IMR-90 (cell line): ENCODE results near the gene HMGCS2. TPM values are rescaled to one million over a fixed set of nuclear protein-coding genes. Genes with fewer than 3 reads are reported as not detected.

Source experiments
- ATAC-seq: fragments of 200-7000 bp; cut with Tn5 transposase; 2 replicates; pipeline ENCODE4 v1.9.1; 2020; ENCODE audit warnings: low read depth, mild to moderate bottlenecking, moderate library complexity
- BruUV-seq: library from RNA; stranded (reverse); fragments of 400-500 nt; replicated peaks from 2 replicates; lab custom pipeline; 2021; lab: Mats Ljungman, UMichigan
- CTCF ChIA-PET: fragments of 300-600 bp; formaldehyde crosslinking; extraction: SDS; loops from one replicate; lab custom pipeline; 2021; ENCODE audit warnings: antibody characterized with exemption; lab: Yijun Ruan, JAX
- POLR2A ChIA-PET: fragments of 300-600 bp; sonication (Branson Sonifier 250); formaldehyde crosslinking; loops from one replicate; lab custom pipeline; 2022; ENCODE audit warnings: antibody characterized with exemption; ENCODE audit not compliant: unreplicated experiment; lab: Charles Lee
- DNase-seq: peaks from one replicate; pipeline ENCODE4 v3.0.0; 2013
- H2AFZ ChIP-seq: replicated peaks from 2 replicates; pipeline ENCODE3; 2013; ENCODE audit warnings: low read length, mild to moderate bottlenecking; ENCODE audit not compliant: poor library complexity
- H2AK5ac ChIP-seq: 2 replicates; pipeline ENCODE4 v1.6.1; 2013; ENCODE audit warnings: low read depth, low read length, inconsistent platforms
- H2AK9ac ChIP-seq: replicated peaks from 2 replicates; pipeline ENCODE3; 2013; ENCODE audit warnings: mild to moderate bottlenecking, low read depth, low read length, moderate library complexity; ENCODE audit not compliant: poor library complexity
- H2BK120ac ChIP-seq: 2 replicates; pipeline ENCODE4 v1.6.1; 2013; ENCODE audit warnings: low read depth, low read length, inconsistent platforms
- H2BK15ac ChIP-seq: 3 replicates; pipeline ENCODE4 v1.6.1; 2013; ENCODE audit warnings: low read depth, low read length, inconsistent platforms
- H2BK20ac ChIP-seq: 2 replicates; pipeline ENCODE4 v1.6.1; 2013; ENCODE audit warnings: low read depth, mild to moderate bottlenecking, inconsistent platforms, low read length, moderate library complexity
- H2BK5ac ChIP-seq: 2 replicates; pipeline ENCODE4 v1.6.1; 2013; ENCODE audit warnings: mild to moderate bottlenecking, low read depth, low read length, inconsistent platforms; ENCODE audit not compliant: poor library complexity, severe bottlenecking
- H3K14ac ChIP-seq: replicated peaks from 2 replicates; pipeline ENCODE4 v1.6.1; 2013; ENCODE audit warnings: low read depth, low read length, inconsistent platforms
- H3K18ac ChIP-seq: 2 replicates; pipeline ENCODE4 v1.6.1; 2013; ENCODE audit warnings: low read depth, low read length, control low read depth
- H3K23ac ChIP-seq: 2 replicates; pipeline ENCODE4 v1.6.1; 2013; ENCODE audit warnings: low read depth, low read length, inconsistent platforms
- H3K27ac ChIP-seq: 2 replicates; pipeline ENCODE4 v1.5.1; 2013; ENCODE audit warnings: mild to moderate bottlenecking, control low read depth, low read length; ENCODE audit not compliant: insufficient read depth
- H3K27me3 ChIP-seq: 2 replicates; pipeline ENCODE4 v1.6.1; 2013; ENCODE audit warnings: low read length; ENCODE audit not compliant: control insufficient read depth, insufficient read depth
- H3K36me3 ChIP-seq: 2 replicates; pipeline ENCODE4 v1.6.1; 2013; ENCODE audit warnings: low read length, mixed read lengths; ENCODE audit not compliant: control insufficient read depth, insufficient read depth
- H3K4ac ChIP-seq: 2 replicates; pipeline ENCODE4 v1.6.1; 2013; ENCODE audit warnings: low read depth, low read length, inconsistent platforms
- H3K4me1 ChIP-seq: 2 replicates; pipeline ENCODE4 v1.6.1; 2013; ENCODE audit warnings: low read length, mixed read lengths; ENCODE audit not compliant: control insufficient read depth, insufficient read depth
- H3K4me2 ChIP-seq: 2 replicates; pipeline ENCODE4 v1.6.1; 2013; ENCODE audit warnings: low read depth, mild to moderate bottlenecking, control low read depth, low read length, moderate library complexity
- H3K4me3 ChIP-seq: 2 replicates; pipeline ENCODE4 v1.5.1; 2013; ENCODE audit warnings: low read depth, mild to moderate bottlenecking, control low read depth, low read length, moderate library complexity; ENCODE audit not compliant: insufficient read depth
- H3K56ac ChIP-seq: 2 replicates; pipeline ENCODE4 v1.6.1; 2013; ENCODE audit warnings: low read length, inconsistent platforms; ENCODE audit not compliant: insufficient read depth; ENCODE audit errors: extremely low read depth
- H3K79me1 ChIP-seq, 2 experiments: 2 replicates each; pipeline ENCODE4 v1.6.1; 2013; ENCODE audit warnings: low read length in 2 of 2, inconsistent platforms in 1 of 2, low read depth in 1 of 2
- H3K9ac ChIP-seq: 2 replicates; pipeline ENCODE4 v1.6.1; 2013; ENCODE audit warnings: low read depth, low read length, control low read depth
- H3K9me1 ChIP-seq: 2 replicates; pipeline ENCODE4 v1.6.1; 2013; ENCODE audit warnings: low read length, inconsistent platforms; ENCODE audit not compliant: insufficient read depth
- H3K9me3 ChIP-seq: 2 replicates; pipeline ENCODE4 v1.6.1; 2013; ENCODE audit warnings: low read length; ENCODE audit not compliant: control insufficient read depth, insufficient read depth
- H4K20me1 ChIP-seq: 2 replicates; pipeline ENCODE4 v1.6.1; 2013; ENCODE audit warnings: low read length, inconsistent platforms; ENCODE audit not compliant: insufficient read depth
- H4K5ac ChIP-seq: 2 replicates; pipeline ENCODE4 v1.6.1; 2013; ENCODE audit warnings: mild to moderate bottlenecking, low read depth, low read length, control low read depth
- H4K8ac ChIP-seq, 2 experiments: 2 replicates each; pipeline ENCODE4 v1.6.1; 2013; ENCODE audit warnings: low read depth in 2 of 2, low read length in 2 of 2, control low read depth in 1 of 2, inconsistent platforms in 1 of 2
- H4K91ac ChIP-seq: 2 replicates; pipeline ENCODE4 v1.6.1; 2013; ENCODE audit warnings: low read depth, low read length, inconsistent platforms; ENCODE audit not compliant: insufficient read depth
- BHLHE40 ChIP-seq: fragments of 150-350 bp; IDR thresholded peaks from 2 replicates; pipeline ENCODE4 v1.6.1; 2016; ENCODE audit warnings: mild to moderate bottlenecking, low read depth, low read length
- CEBPB ChIP-seq: IDR thresholded peaks from 2 replicates; pipeline ENCODE4 v1.6.1; 2012; ENCODE audit warnings: low read depth, low read length, improper control_type of control experiment
- CHD1 ChIP-seq: IDR thresholded peaks from 2 replicates; pipeline ENCODE4 v1.6.1; 2012; ENCODE audit warnings: low read depth, low read length, improper control_type of control experiment
- ELK1 ChIP-seq: fragments of 150-350 bp; IDR thresholded peaks from 2 replicates; pipeline ENCODE4 v1.6.1; 2016; ENCODE audit warnings: low read depth, mild to moderate bottlenecking, low read length, moderate library complexity, borderline replicate concordance
- FOS ChIP-seq: fragments of 150-350 bp; IDR thresholded peaks from 2 replicates; pipeline ENCODE4 v1.6.1; 2016; ENCODE audit warnings: low read depth, low read length
- MAFK ChIP-seq: IDR thresholded peaks from 2 replicates; pipeline ENCODE4 v1.6.1; 2012; ENCODE audit warnings: low read depth, low read length, improper control_type of control experiment
- MAZ ChIP-seq: IDR thresholded peaks from 2 replicates; pipeline ENCODE4 v1.6.1; 2012; ENCODE audit warnings: low read depth, mild to moderate bottlenecking, low read length, improper control_type of control experiment, moderate library complexity, borderline replicate concordance
- MXI1 ChIP-seq: IDR thresholded peaks from 2 replicates; pipeline ENCODE4 v1.6.1; 2012; ENCODE audit warnings: low read depth, mild to moderate bottlenecking, low read length, moderate library complexity, borderline replicate concordance
- NFE2L2 ChIP-seq: fragments of 150-350 bp; IDR thresholded peaks from 2 replicates; pipeline ENCODE4 v1.6.1; 2016; ENCODE audit warnings: low read depth, mild to moderate bottlenecking, low read length
- POLR2A ChIP-seq: IDR thresholded peaks from 2 replicates; pipeline ENCODE4 v1.6.1; 2012; ENCODE audit warnings: mild to moderate bottlenecking, low read depth, low read length
- RAD21 ChIP-seq: IDR thresholded peaks from 2 replicates; pipeline ENCODE4 v1.6.1; 2012; ENCODE audit warnings: low read length, improper control_type of control experiment
- RCOR1 ChIP-seq: IDR thresholded peaks from 2 replicates; pipeline ENCODE4 v1.6.1; 2012; ENCODE audit warnings: mild to moderate bottlenecking, low read length, improper control_type of control experiment; ENCODE audit not compliant: insufficient replicate concordance
- RFX5 ChIP-seq: IDR thresholded peaks from 2 replicates; pipeline ENCODE4 v1.8.0; 2012; ENCODE audit warnings: low read depth, mild to moderate bottlenecking, low read length, moderate library complexity
- SMC3 ChIP-seq: fragments of 150-350 bp; IDR thresholded peaks from 2 replicates; pipeline ENCODE4 v1.6.1; 2016; ENCODE audit warnings: low read depth, mild to moderate bottlenecking, antibody characterized with exemption, low read length, moderate library complexity
- USF2 ChIP-seq: fragments of 150-350 bp; IDR thresholded peaks from 2 replicates; pipeline ENCODE4 v1.6.1; 2017; ENCODE audit warnings: mild to moderate bottlenecking, antibody characterized with exemption, low read length, low read depth
- WGBS, 2 experiments: methylation state at CpG; one replicate each; pipeline versions ENCODE4 v1.1.5 to v1.1.7; 2013; ENCODE audit warnings: missing lambda C conversion rate in 2 of 2; ENCODE audit not compliant: insufficient read length in 1 of 2; ENCODE audit errors: extremely low coverage in 2 of 2; 5-methylcytosine and 5-hydroxymethylcytosine counted together
- dilution Hi-C: fragments of 300-500 bp; cut with HindIII; formaldehyde crosslinking; loops from one replicate; pipeline ENCODE4 v1.14.3; 2018; ENCODE audit warnings: low sequenced_read_pairs; ENCODE audit not compliant: unreplicated experiment
- in situ Hi-C: fragments of 300-500 bp; cut with MboI; formaldehyde crosslinking; loops from 3 replicates; pipeline ENCODE4 v1.14.3; 2019; ENCODE audit warnings: low sequenced_read_pairs, inconsistent platforms, mixed read lengths
- intact Hi-C: fragments of 100-400 bp; cut with micrococcal nuclease; formaldehyde crosslinking; loops from 2 replicates; pipeline ENCODE4 v1.10.0; 2022
- polyA plus RNA-seq, 3 experiments: library from polyadenylated mRNA; depleted of rRNA; stranded (reverse); fragments of >200 nt; gene quantifications; 2 replicates each; pipeline ENCODE4 v1.2.3, GENCODE V29; 2012; ENCODE audit warnings: low replicate concordance in 1 of 3
- total RNA-seq: library from RNA; depleted of rRNA; stranded (reverse); fragments of >200 nt; gene quantifications from 2 replicates; pipeline ENCODE4 v1.2.3, GENCODE V29; 2012
- TF ChIP-seq, protein P1 (sequence below): conservative IDR thresholded peaks from 2 replicates; pipeline ENCODE4 v1.5.1; 2012; ENCODE audit warnings: mild to moderate bottlenecking, low read depth, low read length, improper control_type of control experiment

Gene HMGCS2
- total and polyA plus RNA-seq, 2 of the 4 experiments (the other 2 are of a cell fraction): not detected

DNA sequence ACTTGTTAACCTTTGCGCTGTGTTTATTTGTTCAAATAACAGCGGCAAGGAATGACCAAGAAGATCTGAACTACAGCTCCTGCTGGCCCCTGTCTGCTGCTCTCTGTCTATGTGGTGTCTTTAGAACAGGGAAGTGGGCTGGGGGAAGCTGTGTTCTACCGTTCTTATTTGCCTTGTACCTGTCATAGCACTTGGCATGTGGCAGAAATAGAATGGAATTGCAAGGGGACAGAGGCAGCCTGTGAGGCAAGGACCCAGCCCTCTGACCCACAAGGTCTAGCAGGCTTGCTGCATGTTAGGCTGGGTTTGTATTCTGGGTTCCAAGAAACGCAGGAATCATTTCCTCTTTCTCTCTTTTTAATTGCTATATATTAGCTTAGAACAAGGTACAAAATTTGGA lies 20.7 kb downstream of the HMGCS2 start:
- peaks cover 5% of the 10 kb centered on the region; the same call in 1 of the 2 replicates for H4K20me1 ChIP-seq
- H3K4ac ChIP-seq: no peak overlapping the region
- H3K9ac ChIP-seq: no peak overlapping the region
- H2AK9ac ChIP-seq: no peak overlapping the region
- in situ Hi-C loops: no loop called here
- H3K4me1 ChIP-seq: peaks cover 6% of the 10 kb centered on the region; the same call in 1 of the 2 replicates
- no peak overlapping the region for H3K14ac ChIP-seq
- no peak overlapping the region for H2AFZ ChIP-seq
- H3K23ac ChIP-seq: no peak overlapping the region; the same call in 1 of the 2 replicates
- peaks cover 9% of the 10 kb centered on the region; the same call in 1 of the 2 replicates for H3K36me3 ChIP-seq
- H3K4me2 ChIP-seq: no peak overlapping the region
- no peak overlapping the region for H2BK120ac ChIP-seq
- peaks cover 7% of the 10 kb centered on the region for H3K27me3 ChIP-seq
- dilution Hi-C loops: no loop called here
- TF ChIP-seq FOS (no peak), MAZ (no peak), RCOR1 (no peak), SMC3 (no peak), MAFK (no peak), MXI1 (no peak), CHD1 (no peak), POLR2A (no peak), BHLHE40 (no peak), USF2 (no peak), ELK1 (no peak), NFE2L2 (no peak), RFX5 (no peak), CEBPB (no peak), RAD21 (no peak)
- TF ChIP-seq, protein P1, sequence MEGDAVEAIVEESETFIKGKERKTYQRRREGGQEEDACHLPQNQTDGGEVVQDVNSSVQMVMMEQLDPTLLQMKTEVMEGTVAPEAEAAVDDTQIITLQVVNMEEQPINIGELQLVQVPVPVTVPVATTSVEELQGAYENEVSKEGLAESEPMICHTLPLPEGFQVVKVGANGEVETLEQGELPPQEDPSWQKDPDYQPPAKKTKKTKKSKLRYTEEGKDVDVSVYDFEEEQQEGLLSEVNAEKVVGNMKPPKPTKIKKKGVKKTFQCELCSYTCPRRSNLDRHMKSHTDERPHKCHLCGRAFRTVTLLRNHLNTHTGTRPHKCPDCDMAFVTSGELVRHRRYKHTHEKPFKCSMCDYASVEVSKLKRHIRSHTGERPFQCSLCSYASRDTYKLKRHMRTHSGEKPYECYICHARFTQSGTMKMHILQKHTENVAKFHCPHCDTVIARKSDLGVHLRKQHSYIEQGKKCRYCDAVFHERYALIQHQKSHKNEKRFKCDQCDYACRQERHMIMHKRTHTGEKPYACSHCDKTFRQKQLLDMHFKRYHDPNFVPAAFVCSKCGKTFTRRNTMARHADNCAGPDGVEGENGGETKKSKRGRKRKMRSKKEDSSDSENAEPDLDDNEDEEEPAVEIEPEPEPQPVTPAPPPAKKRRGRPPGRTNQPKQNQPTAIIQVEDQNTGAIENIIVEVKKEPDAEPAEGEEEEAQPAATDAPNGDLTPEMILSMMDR: no peak
- H4K91ac ChIP-seq: no peak overlapping the region
- H2BK15ac ChIP-seq: no peak overlapping the region
- no peaks in the 10 kb centered on the region for H3K79me1 ChIP-seq
- intact Hi-C loops: loop anchor here (5.0 to 10.0 kb wide), 2 partner anchors 177 to 194 kb away; no protein-coding TSS in a partner anchor
- no peak overlapping the region for H2BK5ac ChIP-seq
- H4K5ac ChIP-seq: no peak overlapping the region
- no peak for ATAC-seq
- 46% methylated on average over 3 of the region's 4 CpGs; no CpG with 5 or more reads in 1 of the 2 experiments for WGBS, 2 experiments
- ChIA-PET POLR2A (no interaction called here), CTCF (no interaction called here)
- no peak for DNase-seq
- no peak overlapping the region for H3K27ac ChIP-seq
- H3K9me3 ChIP-seq: no peaks in the 10 kb centered on the region
- H3K56ac ChIP-seq: no peak overlapping the region
- no TSS peak for BruUV-seq
- no peak overlapping the region for H4K8ac ChIP-seq
- H3K4me3 ChIP-seq: no peak overlapping the region
- no peak overlapping the region for H3K18ac ChIP-seq
- no peak overlapping the region for H2AK5ac ChIP-seq
- H3K9me1 ChIP-seq: no peaks in the 10 kb centered on the region; the same call in 1 of the 2 replicates
- H2BK20ac ChIP-seq: no peak overlapping the region
